Neural progenitor cell (in vitro differentiated cells): ENCODE results near the gene FBXL15.

Source experiments
- EZH2phosphoT487 ChIP-seq: fragments of 200-600 bp; sonication (generic); IDR thresholded peaks from 2 replicates; pipeline ENCODE4 v1.6.1; 2017; ENCODE audit warnings: antibody characterized with exemption
- TF ChIP-seq, protein P1 (sequence below): fragments of 200-600 bp; sonication (generic); IDR thresholded peaks from 2 replicates; pipeline ENCODE4 v1.5.1; 2017; ENCODE audit warnings: antibody characterized with exemption, mild to moderate bottlenecking

DNA sequence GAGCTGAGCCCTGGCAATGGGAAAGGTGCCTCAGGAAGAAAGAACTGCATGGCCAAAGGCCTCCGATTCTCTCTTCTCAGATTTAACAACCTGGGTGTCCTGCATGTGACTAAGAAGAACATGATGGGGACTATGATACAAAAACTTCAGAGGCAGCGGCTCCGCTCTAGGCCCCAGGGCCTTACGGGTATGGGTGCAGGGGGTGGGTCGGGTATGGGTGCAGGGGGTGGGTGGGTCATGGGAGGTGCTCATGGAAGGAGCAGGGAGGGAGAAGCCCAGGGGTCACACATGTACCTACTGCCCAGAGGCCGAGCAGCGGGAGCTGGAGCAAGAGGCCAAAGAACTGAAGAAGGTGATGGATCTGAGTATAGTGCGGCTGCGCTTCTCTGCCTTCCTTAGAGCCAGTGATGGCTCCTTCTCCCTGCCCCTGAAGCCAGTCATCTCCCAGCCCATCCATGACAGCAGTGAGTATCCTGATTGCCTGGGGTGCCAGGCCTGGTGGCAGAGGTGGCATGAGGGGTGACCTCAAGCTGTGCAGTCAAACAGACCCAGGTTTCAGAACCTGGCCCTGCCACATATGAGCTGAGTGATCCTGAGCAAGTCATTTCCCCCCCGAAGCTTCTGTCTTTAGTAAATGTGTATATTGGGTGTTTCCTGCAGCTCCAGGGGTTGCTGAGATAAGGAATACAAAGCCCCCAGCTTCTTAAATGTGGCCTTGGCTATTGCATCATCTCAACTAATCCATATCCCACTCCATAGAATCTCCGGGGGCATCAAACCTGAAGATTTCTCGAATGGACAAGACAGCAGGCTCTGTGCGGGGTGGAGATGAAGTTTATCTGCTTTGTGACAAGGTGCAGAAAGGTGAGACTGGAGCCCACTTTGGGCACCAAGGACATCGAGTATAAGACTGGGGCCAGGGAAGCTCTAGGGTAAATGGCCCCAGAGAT is 23.1 kb upstream of the FBXL15 start:
- TF ChIP-seq, protein P1, sequence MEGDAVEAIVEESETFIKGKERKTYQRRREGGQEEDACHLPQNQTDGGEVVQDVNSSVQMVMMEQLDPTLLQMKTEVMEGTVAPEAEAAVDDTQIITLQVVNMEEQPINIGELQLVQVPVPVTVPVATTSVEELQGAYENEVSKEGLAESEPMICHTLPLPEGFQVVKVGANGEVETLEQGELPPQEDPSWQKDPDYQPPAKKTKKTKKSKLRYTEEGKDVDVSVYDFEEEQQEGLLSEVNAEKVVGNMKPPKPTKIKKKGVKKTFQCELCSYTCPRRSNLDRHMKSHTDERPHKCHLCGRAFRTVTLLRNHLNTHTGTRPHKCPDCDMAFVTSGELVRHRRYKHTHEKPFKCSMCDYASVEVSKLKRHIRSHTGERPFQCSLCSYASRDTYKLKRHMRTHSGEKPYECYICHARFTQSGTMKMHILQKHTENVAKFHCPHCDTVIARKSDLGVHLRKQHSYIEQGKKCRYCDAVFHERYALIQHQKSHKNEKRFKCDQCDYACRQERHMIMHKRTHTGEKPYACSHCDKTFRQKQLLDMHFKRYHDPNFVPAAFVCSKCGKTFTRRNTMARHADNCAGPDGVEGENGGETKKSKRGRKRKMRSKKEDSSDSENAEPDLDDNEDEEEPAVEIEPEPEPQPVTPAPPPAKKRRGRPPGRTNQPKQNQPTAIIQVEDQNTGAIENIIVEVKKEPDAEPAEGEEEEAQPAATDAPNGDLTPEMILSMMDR = no peak
- no peak for TF ChIP-seq EZH2phosphoT487
